ENCODE data around the gene CSTPP1. TPM values are rescaled to one million over a fixed set of nuclear protein-coding genes. Genes with fewer than 3 reads are reported as not detected.
"Not testable (repeated sequence)": the region's sequence is repeated elsewhere in the genome, so short reads cannot be mapped to it uniquely, and the experiment has no call there.

CSTPP1 gene
- total RNA-seq, 4 donors from 2014 or later, result 19.1 to 27.0 (median 21.8) TPM

GRCh38 chr11:47108214-47108613, 171.7 kb downstream of the CSTPP1 start:
- H3K27ac ChIP-seq, result no peak overlapping the region
- ATAC-seq, result no peak
- no peak overlapping the region for H3K4me3 ChIP-seq

GRCh38 chr11:47109051-47109726, 172.6 kb downstream of the CSTPP1 start:
- ATAC-seq, result peak; percentile 53
- TF ChIP-seq CTCF (IDR thresholded peaks at IDR 0.05) (no peak), POLR2A (IDR thresholded peaks at IDR 0.05) (no peak), EP300 (IDR thresholded peaks at IDR 0.05) (no peak), POLR2AphosphoS5 (IDR thresholded peaks at IDR 0.05) (no peak)
- H3K27ac ChIP-seq, result peak overlapping the region in 3 of 4 donors; percentile 22 to 58 (median 35)

More at GRCh38 chr11:47108214-47108613, 171.7 kb downstream of the CSTPP1 start:
- WGBS, 2 donors (ENCODE audit: low coverage in 1 of 2), result 78% methylated on average over 4 of the region's 4 CpGs
- Histone ChIP-seq H3K9me3 (no peaks in the 10 kb centered on the region), H3K27me3 (no peaks in the 10 kb centered on the region), H3K4me1 (peaks cover 0 to 22% (median 0%) of the 10 kb centered on the region in 3 donors), H3K36me3 (no peaks in the 10 kb centered on the region)
- no peak for TF ChIP-seq CTCF (IDR thresholded peaks at IDR 0.05)
- TF ChIP-seq POLR2A (IDR thresholded peaks at IDR 0.05), result no peak

GRCh38 chr11:47109727-47110246, 173.2 kb downstream of the CSTPP1 start:
- no peak for ATAC-seq
- TF ChIP-seq CTCF (IDR thresholded peaks at IDR 0.05) (no peak), POLR2A (IDR thresholded peaks at IDR 0.05) (no peak), POLR2AphosphoS5 (IDR thresholded peaks at IDR 0.05) (no peak), EP300 (IDR thresholded peaks at IDR 0.05) (no peak)
- 63 to 76% methylated on average over 3 of the region's 3 CpGs for WGBS, 2 donors (ENCODE audit: low coverage in 1 of 2)
- Histone ChIP-seq H3K4me1 (peaks cover 0 to 22% (median 0%) of the 10 kb centered on the region in 3 donors), H3K27me3 (no peaks in the 10 kb centered on the region), H3K36me3 (no peaks in the 10 kb centered on the region), H3K27ac (peak overlapping the region in 2 of 4 donors; percentile 22 to 58), H3K4me3 (no peak overlapping the region), H3K9me3 (no peaks in the 10 kb centered on the region)

More at GRCh38 chr11:47109051-47109726, 172.6 kb downstream of the CSTPP1 start:
- H3K4me1 ChIP-seq, result peaks cover 0 to 22% (median 0%) of the 10 kb centered on the region in 3 donors
- WGBS, 2 donors (ENCODE audit: low coverage in 1 of 2), result 24 to 60% methylated on average over 4 to 6 of the region's 6 CpGs
- no peaks in the 10 kb centered on the region for H3K9me3 ChIP-seq
- no peak overlapping the region for H3K4me3 ChIP-seq
- H3K27me3 ChIP-seq, result no peaks in the 10 kb centered on the region
- H3K36me3 ChIP-seq, result no peaks in the 10 kb centered on the region

- no peak for ATAC-seq
- no peak for TF ChIP-seq CTCF (IDR thresholded peaks at IDR 0.05)
- TF ChIP-seq POLR2A (IDR thresholded peaks at IDR 0.05), result no peak
- TF ChIP-seq EP300 (IDR thresholded peaks at IDR 0.05), result no peak
- no peak for TF ChIP-seq POLR2AphosphoS5 (IDR thresholded peaks at IDR 0.05)
- H3K27ac ChIP-seq, result no peak overlapping the region
- no peaks in the 10 kb centered on the region for H3K9me3 ChIP-seq
- H3K36me3 ChIP-seq, result no peaks in the 10 kb centered on the region
- WGBS, 2 donors (ENCODE audit: low coverage in 1 of 2), result 94% methylated on average over 7 to 8 of the region's 8 CpGs
- H3K4me1 ChIP-seq, result peaks cover 0 to 22% (median 0%) of the 10 kb centered on the region in 3 donors
- no peaks in the 10 kb centered on the region for H3K27me3 ChIP-seq
- no peak overlapping the region for H3K4me3 ChIP-seq
Observed at GRCh38 chr11:47111318-47111804, 174.8 kb downstream of the CSTPP1 start.

GRCh38 chr11:47112941-47113340, 176.4 kb downstream of the CSTPP1 start:
- not testable (repeated sequence) for H3K9me3 ChIP-seq, ATAC-seq, H3K27ac ChIP-seq, H3K36me3 ChIP-seq, H3K27me3 ChIP-seq, H3K4me3 ChIP-seq
- 92 to 100% methylated on average over 3 of the region's 4 CpGs for WGBS, 2 donors (ENCODE audit: low coverage in 1 of 2)
- H3K4me1 ChIP-seq, result peaks cover 0 to 18% (median 0%) of the 10 kb centered on the region in 3 donors

GRCh38 chr11:47118958-47119688, 182.6 kb downstream of the CSTPP1 start:
- WGBS, 2 donors (ENCODE audit: low coverage in 1 of 2), result 70 to 80% methylated on average over 1 to 3 of the region's 20 CpGs
- not testable (repeated sequence) for H3K4me1 ChIP-seq, H3K36me3 ChIP-seq, H3K27me3 ChIP-seq, H3K4me3 ChIP-seq, H3K27ac ChIP-seq, ATAC-seq, H3K9me3 ChIP-seq

All from gastroesophageal sphincter (tissue), 4 donors.